ENCODE measurements around the gene PRR18. TPM values are rescaled to one million over a fixed set of nuclear protein-coding genes. Genes with fewer than 3 reads are reported as not detected.

The PRR18 gene, protein sequence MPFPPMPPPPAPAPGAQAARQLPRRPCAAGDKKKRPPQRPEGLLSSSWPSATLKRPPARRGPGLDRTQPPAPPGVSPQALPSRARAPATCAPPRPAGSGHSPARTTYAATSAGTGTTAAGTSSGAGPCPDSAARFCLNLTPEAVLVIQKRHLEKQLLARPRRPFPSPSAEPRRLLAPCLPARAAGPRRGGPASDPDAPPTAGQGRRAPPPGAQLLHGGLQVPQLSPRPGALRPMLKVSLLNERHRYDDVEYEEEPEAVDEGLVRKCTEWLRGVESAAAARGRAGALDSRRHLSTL
- total RNA-seq, result not detected in 2 replicates

DNA sequence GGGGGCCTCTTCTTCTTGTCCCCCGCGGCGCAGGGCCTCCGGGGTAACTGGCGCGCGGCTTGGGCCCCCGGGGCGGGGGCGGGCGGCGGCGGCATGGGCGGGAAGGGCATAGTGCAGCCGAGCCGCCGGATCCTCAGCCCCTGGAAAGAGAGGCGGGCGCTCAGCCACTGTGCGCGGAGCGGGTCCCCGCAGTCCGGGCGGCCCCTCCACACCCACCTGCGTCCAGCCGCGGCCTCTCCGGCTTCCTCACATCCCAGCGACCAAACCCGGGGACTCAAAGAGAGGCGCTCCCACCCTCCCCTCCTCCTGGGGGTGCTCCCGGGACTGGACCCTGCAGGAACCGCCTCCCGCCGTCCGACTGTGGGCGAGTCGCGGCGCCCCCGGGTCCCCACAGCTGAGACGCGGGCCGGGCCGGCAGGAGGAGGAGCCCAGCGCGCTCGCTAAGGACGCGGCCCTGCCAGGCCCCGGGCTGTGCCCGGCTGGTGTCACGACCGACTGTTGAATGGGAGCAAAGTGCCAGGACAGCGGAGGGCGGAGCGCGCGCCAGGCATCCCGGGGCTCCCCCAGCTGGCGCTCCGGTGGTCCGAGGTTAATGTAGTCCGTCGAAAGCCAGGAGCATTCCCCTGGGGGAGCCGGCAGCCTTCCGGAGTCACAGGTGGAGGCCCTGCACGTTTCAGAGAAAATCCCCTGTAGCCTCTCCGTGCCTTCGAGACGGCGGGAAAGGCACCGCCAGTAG, at the start of gene PRR18:
Gene PRR18, minus strand, starts transcription at position 360 of the 736 bp plus-strand sequence. Its CDS starts 250 bp downstream, at position 110.
- intact Hi-C loops (cut with micrococcal nuclease), result loop anchor here (5.0 kb wide), 1 partner anchor 34 kb away; the partner anchor contains the start of gene SFT2D1

- intact Hi-C loops (cut with micrococcal nuclease), result no loop called here
These were observed 47.4 kb upstream of the PRR18 start for GRCh38 chr6:166355552-166355951.

DNA sequence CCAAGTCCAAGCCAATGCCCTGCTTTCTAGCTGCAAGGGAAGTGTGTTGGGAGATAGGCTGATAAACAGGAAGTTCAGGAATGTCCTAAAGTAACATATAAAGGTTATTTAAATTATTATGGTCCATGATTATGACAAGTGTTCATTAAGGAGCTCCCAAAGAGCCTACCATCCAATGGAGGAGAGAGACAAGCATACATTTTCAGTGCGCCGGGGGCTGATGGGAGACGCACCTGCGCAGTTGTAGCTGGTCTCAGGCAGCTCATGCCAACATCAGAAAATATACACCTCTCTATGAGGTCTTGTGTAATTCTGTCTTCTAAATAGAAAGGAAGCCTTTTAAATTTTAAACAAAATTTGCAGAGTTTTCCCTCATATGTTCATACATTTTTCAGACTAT, 46.8 kb upstream of the PRR18 start:
- intact Hi-C loops (cut with micrococcal nuclease), result no loop called here

DNA sequence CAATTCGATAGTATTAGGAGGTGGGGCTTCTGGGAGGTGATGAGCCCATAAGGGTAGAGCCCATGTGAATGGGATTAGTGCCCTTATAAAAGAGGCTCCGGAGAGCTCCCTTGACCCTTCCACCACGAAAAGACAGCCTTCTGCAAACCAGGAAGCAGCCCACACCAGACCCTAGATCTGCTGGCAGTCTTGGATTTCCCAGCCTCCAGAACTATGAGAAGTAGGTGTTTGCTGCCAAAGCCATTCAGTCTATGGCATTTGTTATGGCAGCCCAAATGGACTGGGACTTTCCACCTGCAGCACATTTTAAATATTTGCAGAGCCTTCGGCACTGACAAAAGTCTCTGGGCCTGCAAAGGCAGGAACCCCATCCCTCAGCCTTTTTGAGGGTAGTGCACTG, 46.0 kb upstream of the PRR18 start:
- intact Hi-C loops (cut with micrococcal nuclease), result no loop called here

DNA sequence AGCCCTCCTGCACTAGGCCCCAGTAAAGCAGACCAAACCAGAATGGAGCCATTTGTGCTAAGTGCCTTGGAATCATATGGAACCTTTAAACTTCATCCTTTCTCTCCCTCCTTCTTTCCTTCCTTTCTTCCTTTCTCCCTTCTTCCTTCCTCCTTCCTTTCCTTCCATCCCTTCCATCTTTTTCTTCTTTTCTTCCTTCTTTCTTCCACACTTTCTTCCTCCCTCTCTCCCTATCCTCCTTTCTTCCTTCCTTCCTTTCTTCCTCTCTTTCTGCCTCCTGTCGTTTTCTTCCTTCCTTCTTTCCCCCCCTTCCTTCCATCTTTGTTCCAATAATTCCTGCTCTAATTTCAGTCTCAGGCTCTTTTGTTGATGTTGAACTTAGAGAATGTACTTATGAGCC, 45.3 kb upstream of the PRR18 start:
- intact Hi-C loops (cut with micrococcal nuclease), result no loop called here

GRCh38 chr6:166352923-166353322, 44.7 kb upstream of the PRR18 start:
- intact Hi-C loops (cut with micrococcal nuclease), result no loop called here

- intact Hi-C loops (cut with micrococcal nuclease), result no loop called here
These were observed 43.6 kb upstream of the PRR18 start for GRCh38 chr6:166351715-166352285.

DNA sequence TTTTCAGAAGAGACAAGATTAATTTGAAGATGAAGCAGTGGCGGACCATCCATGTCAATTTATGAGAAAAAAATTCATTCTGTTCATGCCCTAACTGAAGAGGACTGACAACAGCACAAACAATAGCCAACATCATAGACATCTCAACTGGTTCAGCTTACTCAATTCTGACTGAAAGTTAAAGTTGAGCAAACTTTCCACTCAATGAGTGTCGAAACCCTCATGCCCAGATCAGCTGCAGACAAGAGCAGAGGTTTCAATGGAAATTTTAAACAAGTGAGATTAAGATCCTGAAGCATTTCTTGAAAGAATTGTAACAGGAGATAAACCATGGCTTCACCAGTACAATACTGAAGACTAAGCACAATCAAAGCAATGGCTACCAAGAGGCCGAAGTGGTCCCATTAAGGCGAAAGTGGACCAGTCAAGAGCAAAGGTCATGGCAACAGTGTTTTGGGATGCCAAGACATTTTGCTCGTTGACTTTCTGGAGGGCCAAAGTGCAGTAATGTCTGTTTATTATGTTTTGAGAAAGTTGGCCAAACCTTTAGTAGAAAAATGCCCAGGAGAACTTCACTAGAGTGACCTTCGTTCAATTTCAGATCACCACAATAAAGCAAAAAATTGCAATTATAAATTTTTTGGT, 40.2 kb upstream of the PRR18 start:
- intact Hi-C loops (cut with micrococcal nuclease), result loop anchor here (10.0 kb wide), 1 partner anchor 606 kb away; the partner anchor contains the start of gene RNASET2

- intact Hi-C loops (cut with micrococcal nuclease), result loop anchor here (10.0 kb wide), 1 partner anchor 608 kb away; the partner anchor contains the start of gene RNASET2
These were observed 38.8 kb upstream of the PRR18 start for GRCh38 chr6:166346965-166347364.

DNA sequence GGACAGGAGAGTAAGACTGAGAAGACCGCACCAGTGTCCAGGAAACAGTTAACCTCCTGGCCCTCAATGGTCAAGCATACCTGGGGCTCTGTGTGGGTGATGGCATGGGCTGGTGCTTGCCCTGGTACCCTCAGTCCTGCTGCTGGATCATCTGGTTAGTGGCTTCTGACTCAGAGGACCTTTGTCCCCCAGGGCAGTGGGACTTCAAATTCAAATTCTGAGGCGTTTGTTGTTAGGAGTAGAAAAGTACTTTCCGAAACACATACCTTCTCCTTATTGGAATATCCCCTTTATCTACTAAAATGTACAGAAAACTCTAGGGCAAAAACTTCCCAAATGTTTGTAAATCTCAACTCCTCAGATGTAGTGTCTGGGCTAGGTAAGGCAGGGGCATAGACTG, 38.3 kb upstream of the PRR18 start:
- intact Hi-C loops (cut with micrococcal nuclease), result loop anchor here (10.0 kb wide), 1 partner anchor 608 kb away; the partner anchor contains the start of gene RNASET2

DNA sequence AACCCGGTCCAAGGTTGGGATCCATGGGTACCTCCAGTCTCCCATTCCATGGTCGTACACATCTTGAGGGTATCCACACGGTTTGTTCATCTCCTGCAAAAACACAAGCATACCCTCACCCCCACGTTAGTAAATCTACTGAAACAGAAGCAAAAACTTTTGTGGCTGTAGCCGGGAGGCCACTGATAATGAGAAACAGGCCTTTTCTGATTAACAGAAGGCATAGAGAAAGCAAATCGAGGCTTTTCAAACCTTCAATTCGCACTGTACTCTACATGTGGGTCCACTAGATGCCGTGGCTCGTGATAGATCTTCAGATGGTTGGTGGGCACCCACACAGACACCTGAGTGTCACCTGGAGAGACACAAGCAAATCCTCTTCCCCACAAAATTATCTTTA, 37.5 kb upstream of the PRR18 start:
- intact Hi-C loops (cut with micrococcal nuclease), result loop anchor here (10.0 kb wide), 1 partner anchor 609 kb away; the partner anchor contains the start of gene RNASET2

- intact Hi-C loops (cut with micrococcal nuclease), result loop anchor here (5.0 to 10.0 kb wide), 2 partner anchors 38 to 610 kb away; partner anchors contain the start of genes PRR18 and RNASET2
These were observed 36.7 kb upstream of the PRR18 start for GRCh38 chr6:166344921-166345320.

GRCh38 chr6:166344240-166344639, 36.0 kb upstream of the PRR18 start:
- intact Hi-C loops (cut with micrococcal nuclease), result loop anchor here (5.0 to 10.0 kb wide), 2 partner anchors 37 to 611 kb away; partner anchors contain the start of genes PRR18 and RNASET2

GRCh38 chr6:166343150-166343487, 34.9 kb upstream of the PRR18 start:
- intact Hi-C loops (cut with micrococcal nuclease), result loop anchor here (5.0 to 10.0 kb wide), 2 partner anchors 36 to 612 kb away; partner anchors contain the start of genes PRR18 and RNASET2

DNA sequence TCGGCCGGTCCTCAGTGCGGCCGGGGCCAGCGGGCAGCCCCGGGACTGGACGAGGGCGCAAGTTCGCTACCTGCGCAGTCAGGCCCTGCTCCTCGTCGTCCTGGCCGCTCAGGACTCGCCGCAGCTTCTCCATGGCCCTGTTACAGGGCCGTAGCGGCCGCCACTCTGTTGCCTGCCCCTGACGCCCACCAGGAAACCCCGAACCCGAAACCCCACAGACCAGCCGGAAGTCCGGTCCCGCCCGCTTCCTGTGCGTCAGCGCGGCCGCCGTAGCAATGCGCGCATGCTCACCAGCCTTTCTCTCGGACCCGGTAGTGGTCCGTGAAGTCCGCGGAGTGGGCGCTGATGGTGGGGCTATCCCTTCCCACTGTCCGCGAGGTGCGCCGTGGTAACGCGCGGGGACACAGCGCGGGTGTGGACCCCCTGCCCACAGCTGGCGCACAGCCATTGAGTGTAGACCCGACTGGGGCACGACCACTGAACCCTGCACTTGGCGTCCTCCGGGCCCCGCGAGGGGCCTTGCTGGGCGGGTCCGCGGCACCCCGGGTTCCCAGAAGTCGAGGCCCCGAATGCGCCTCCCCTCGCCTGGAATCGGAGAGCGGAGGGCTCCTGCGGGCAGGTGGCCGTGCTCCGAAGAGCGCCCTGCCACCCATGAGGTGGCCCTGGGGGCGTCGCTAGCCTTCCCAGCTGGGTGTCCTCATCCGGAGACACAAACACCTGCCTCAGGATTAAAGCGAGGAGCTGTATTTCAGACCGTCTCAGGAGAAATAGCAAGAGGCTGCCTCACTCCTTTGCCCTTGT, 34.4 kb upstream of the PRR18 start, which contains the start of gene SFT2D1:
Gene SFT2D1, minus strand, starts transcription at position 197 of the 801 bp plus-strand sequence. Its CDS starts 64 bp downstream, at position 133.
- intact Hi-C loops (cut with micrococcal nuclease), result loop anchor here (1.0 to 10.0 kb wide), 4 partner anchors 9 to 612 kb away; partner anchors contain the start of genes PRR18 and RNASET2

GRCh38 chr6:166341977-166342348, 33.8 kb upstream of the PRR18 start:
- intact Hi-C loops (cut with micrococcal nuclease), result loop anchor here (1.0 to 10.0 kb wide), 5 partner anchors 9 to 613 kb away; partner anchors contain the start of genes PRR18, RNASET2 and RPS6KA2

DNA sequence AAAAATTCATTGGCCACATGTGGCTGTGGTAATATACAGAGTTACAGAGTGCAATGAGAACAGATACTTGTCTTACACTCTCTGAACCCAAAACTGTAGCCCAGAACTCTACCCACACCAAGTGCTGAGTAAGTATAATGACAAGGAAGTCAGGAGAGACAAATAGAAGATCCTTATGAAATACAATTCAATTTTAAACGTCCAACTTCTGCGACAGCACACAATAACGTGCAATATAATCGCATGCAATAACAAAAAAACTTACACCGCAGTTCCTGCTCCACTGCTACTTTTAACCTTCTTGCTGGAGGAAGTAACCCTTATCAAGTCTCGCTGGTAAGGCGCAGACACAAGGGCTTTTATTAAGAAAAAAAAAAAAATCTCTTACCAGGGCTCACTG, 33.3 kb upstream of the PRR18 start:
- intact Hi-C loops (cut with micrococcal nuclease), result loop anchor here (2.0 to 10.0 kb wide), 3 partner anchors 34 to 613 kb away; partner anchors contain the start of genes PRR18, RNASET2 and RPS6KA2

GRCh38 chr6:166338854-166339253, 30.7 kb upstream of the PRR18 start:
- intact Hi-C loops (cut with micrococcal nuclease), result no loop called here

DNA sequence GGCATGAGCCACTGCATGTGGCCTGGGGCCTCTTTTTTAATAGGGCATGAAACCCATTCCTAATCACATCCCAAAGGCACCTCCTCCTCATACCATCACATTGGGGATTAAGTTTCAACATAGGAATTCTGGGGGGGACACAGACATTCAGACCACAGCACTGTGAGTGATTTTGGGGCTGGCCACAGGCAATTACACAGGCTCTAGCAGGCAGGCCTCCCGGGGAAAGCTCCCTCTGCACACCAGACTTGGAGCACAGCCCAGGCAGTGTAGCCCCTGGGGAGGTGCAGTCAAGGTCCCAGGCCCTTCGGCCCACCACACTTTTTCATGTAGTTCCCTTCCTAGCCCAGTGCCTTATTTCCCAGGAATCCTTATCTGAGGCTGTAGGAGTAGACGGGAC, 28.7 kb upstream of the PRR18 start:
- intact Hi-C loops (cut with micrococcal nuclease), result no loop called here
